Measurements from ENCODE around the gene PLEKHG5.

PLEKHG5 gene

DNA sequence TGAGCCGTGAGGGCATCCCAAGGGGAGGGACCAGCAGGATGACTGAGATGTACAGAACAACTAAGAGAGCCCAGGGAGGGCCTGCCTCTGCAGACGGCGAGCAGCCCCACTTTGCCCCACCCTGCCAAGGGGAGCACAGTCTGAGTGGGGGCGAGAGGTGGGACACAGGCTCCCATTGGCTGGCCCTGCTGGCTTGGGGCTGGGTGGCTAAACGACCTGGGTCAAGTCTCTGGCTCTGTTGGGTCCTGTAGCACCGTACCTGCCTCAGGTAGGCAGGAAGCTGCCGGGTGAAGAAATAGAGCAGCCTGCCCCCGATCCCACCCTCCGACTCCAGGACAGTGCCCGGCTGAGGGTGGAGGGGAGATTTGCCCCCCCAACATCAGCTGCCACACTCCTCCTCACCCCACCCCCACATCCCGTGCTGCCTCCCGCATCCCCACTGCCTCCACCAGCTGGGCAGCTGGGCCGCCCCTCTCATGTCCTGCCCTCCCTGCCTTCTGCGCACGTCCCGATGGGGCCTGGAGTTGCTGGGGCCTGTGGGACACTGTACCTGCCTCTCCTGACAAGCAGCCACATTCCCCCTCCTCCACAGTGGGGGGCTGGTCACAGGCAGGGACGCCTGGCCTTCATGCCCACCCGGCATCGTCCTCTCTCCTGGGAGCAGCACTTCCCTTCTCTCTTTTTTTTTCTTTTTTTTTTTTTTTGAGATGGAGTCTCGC, 12.6 kb upstream of the PLEKHG5 start:
- peak overlapping the region; percentile 84 for H2BK15ac ChIP-seq (ENCODE audit: low read length)
- no CpG with 5 or more reads among the region's 20 CpGs for WGBS, 2 donors (ENCODE audit: extremely low coverage in 2 of 2, insufficient read length in 2 of 2, insufficient replicate concordance in 1 of 2)
- H3K79me1 ChIP-seq (ENCODE audit: low read depth, low read length) = no peaks in the 10 kb centered on the region
- peak overlapping the region; percentile 52 for H3K23ac ChIP-seq (ENCODE audit: low read depth, low read length, poor library complexity)
- no peaks in the 10 kb centered on the region for H3K9me3 ChIP-seq (replicated peaks in 1 of 2; ENCODE audit: control insufficient read depth in 2 of 2, insufficient read depth in 1 of 2, low read depth in 1 of 2, low read length in 2 of 2)
- peak overlapping the region; percentile 57 for H3K9ac ChIP-seq (ENCODE audit: low read depth, low read length, poor library complexity)
- peak overlapping the region; percentile 49 for H2BK5ac ChIP-seq (ENCODE audit: low read length)
- no peak overlapping the region for H3K4ac ChIP-seq (ENCODE audit: low read length)
- H3K18ac ChIP-seq (ENCODE audit: low read length) = peak overlapping the region; percentile 25
- H2BK120ac ChIP-seq (ENCODE audit: low read depth, low read length) = no peak overlapping the region
- no peak overlapping the region for H3K4me2 ChIP-seq (ENCODE audit: insufficient read depth, low read length, poor library complexity, severe bottlenecking)
- no peak overlapping the region for H4K91ac ChIP-seq (ENCODE audit: low read depth, low read length, poor library complexity)
- no peak overlapping the region for H3K4me3 ChIP-seq (ENCODE audit: low read length in 2 of 2)
- H2BK12ac ChIP-seq (ENCODE audit: low read length) = no peak overlapping the region
- H2AK5ac ChIP-seq (ENCODE audit: low read depth, low read length) = peak overlapping the region; percentile 86
- peaks cover 4 to 26% of the 10 kb centered on the region in 2 donors for H3K4me1 ChIP-seq (ENCODE audit: control insufficient read depth in 2 of 2, insufficient read depth in 1 of 2, low read depth in 1 of 2, low read length in 2 of 2)
- peaks cover 0 to 26% (median 0%) of the 10 kb centered on the region in 3 experiments for H3K27me3 ChIP-seq (ENCODE audit: control insufficient read depth in 3 of 3, insufficient read depth in 3 of 3, low read depth in 1 of 3, low read length in 3 of 3)
- H3K14ac ChIP-seq (ENCODE audit: low read length) = peak overlapping the region; percentile 33
- H3K36me3 ChIP-seq (replicated peaks in 1 of 2; ENCODE audit: control insufficient read depth in 2 of 2, insufficient read depth in 2 of 2, low read length in 2 of 2) = no peaks in the 10 kb centered on the region
- H2AFZ ChIP-seq (ENCODE audit: low read length) = no peak overlapping the region
- no peak for DNase-seq (ENCODE audit: low spot score)
- peak overlapping the region; percentile 10 for H4K8ac ChIP-seq (ENCODE audit: low read depth, low read length)
- no peak overlapping the region for H3K27ac ChIP-seq (replicated peaks; ENCODE audit: low read length)

DNA sequence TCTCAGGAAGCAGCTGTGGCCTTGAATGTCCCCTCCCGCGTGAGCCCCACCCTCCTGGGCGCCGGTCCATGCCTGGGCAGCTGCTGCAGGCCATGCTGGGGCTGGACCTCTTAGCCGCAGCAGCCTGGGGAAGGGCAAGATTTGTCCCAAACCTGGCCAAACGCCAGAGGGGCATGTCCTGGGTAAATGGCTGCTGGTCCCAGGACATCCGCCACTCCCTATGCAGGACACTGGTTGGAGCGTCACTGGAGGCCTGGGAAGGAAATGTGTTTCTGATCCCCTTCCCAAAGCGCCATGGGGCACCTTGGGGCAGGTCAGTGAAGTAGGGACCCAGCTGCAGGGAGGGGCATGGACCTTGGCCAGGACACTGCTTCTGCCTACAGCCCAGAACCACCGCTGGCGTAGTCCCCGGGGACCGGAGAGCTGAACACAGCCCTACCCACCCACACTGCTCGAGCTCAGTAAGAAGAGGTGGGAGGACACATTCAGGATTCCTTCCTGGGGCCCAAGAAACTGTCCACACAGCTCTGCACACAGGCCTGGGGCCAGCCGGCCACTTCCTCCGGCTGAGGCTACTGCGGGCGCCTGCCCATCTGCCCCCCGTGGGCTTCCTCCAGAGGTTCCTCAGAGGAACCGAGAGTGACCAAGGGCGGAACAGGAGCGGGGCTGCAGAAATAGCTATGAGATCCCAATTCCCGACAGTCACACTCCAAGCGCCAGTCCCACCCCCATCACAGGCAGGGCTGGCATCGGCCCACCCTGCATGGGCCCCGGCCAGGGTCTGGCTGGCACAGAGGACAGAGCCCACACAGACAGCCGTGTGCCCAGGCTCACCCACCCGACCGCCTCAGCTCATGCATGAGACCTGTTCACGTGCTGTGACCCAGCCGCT, 10.8 kb upstream of the PLEKHG5 start:
- Histone ChIP-seq H3K27ac (replicated peaks; ENCODE audit: low read length) (no peak overlapping the region), H4K91ac (ENCODE audit: low read depth, low read length, poor library complexity) (no peak overlapping the region), H3K9me3 (replicated peaks in 1 of 2; ENCODE audit: control insufficient read depth in 2 of 2, insufficient read depth in 1 of 2, low read depth in 1 of 2, low read length in 2 of 2) (no peaks in the 10 kb centered on the region), H3K36me3 (replicated peaks in 1 of 2; ENCODE audit: control insufficient read depth in 2 of 2, insufficient read depth in 2 of 2, low read length in 2 of 2) (no peaks in the 10 kb centered on the region), H2BK5ac (ENCODE audit: low read length) (peak overlapping the region; percentile 75), H2AK5ac (ENCODE audit: low read depth, low read length) (peak overlapping the region; percentile 62), H2AFZ (ENCODE audit: low read length) (no peak overlapping the region), H3K18ac (ENCODE audit: low read length) (peak overlapping the region; percentile 77), H3K4me3 (ENCODE audit: low read length in 2 of 2) (no peak overlapping the region), H3K4me2 (ENCODE audit: insufficient read depth, low read length, poor library complexity, severe bottlenecking) (no peak overlapping the region), H3K4me1 (ENCODE audit: control insufficient read depth in 2 of 2, insufficient read depth in 1 of 2, low read depth in 1 of 2, low read length in 2 of 2) (peaks cover 13 to 40% of the 10 kb centered on the region in 2 donors), H3K4ac (ENCODE audit: low read length) (no peak overlapping the region), H3K23ac (ENCODE audit: low read depth, low read length, poor library complexity) (peak overlapping the region; percentile 94), H3K9ac (ENCODE audit: low read depth, low read length, poor library complexity) (no peak overlapping the region), H2BK12ac (ENCODE audit: low read length) (peak overlapping the region; percentile 76), H3K14ac (ENCODE audit: low read length) (peak overlapping the region; percentile 42), H2BK120ac (ENCODE audit: low read depth, low read length) (no peak overlapping the region), H2BK15ac (ENCODE audit: low read length) (peak overlapping the region; percentile 45), H3K79me1 (ENCODE audit: low read depth, low read length) (no peaks in the 10 kb centered on the region), H4K8ac (ENCODE audit: low read depth, low read length) (no peak overlapping the region), H3K27me3 (ENCODE audit: control insufficient read depth in 3 of 3, insufficient read depth in 3 of 3, low read depth in 1 of 3, low read length in 3 of 3) (peaks cover 0 to 21% (median 3%) of the 10 kb centered on the region in 3 experiments)
- DNase-seq (ENCODE audit: low spot score) = no peak
- WGBS, 2 donors (ENCODE audit: extremely low coverage in 2 of 2, insufficient read length in 2 of 2, insufficient replicate concordance in 1 of 2) = no CpG with 5 or more reads among the region's 31 CpGs

DNA sequence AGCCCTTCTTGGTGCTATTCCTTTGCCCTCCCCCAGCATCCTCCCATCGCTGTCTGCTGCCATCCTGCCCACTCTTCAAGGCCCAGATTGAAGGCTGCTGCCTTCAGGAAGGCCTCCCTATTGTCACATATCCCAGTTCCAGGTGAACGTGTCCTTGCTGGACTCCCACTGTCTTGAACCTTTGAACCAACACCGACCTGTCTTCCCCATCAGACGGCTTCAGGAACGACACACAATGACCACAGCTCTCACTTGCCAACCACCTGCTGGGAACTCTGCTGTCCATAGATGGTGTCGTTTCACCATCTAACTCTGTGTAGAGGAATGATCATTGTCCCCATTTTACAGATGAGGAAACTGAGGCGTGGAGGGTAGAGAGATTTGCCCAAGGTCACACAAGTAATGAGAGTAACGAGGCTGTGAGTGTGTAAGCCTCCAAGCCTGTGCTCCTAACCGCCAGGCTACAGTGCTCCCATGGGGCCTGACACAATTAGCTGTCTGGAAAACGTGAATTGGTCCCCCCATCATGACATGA, 9.9 kb upstream of the PLEKHG5 start:
- Histone ChIP-seq H3K36me3 (replicated peaks in 1 of 2; ENCODE audit: control insufficient read depth in 2 of 2, insufficient read depth in 2 of 2, low read length in 2 of 2) (no peaks in the 10 kb centered on the region), H3K18ac (ENCODE audit: low read length) (no peak overlapping the region), H2AK5ac (ENCODE audit: low read depth, low read length) (peak overlapping the region; percentile 56), H3K27me3 (ENCODE audit: control insufficient read depth in 3 of 3, insufficient read depth in 3 of 3, low read depth in 1 of 3, low read length in 3 of 3) (peaks cover 0 to 21% (median 8%) of the 10 kb centered on the region in 3 experiments), H3K4me1 (ENCODE audit: control insufficient read depth in 2 of 2, insufficient read depth in 1 of 2, low read depth in 1 of 2, low read length in 2 of 2) (peaks cover 13 to 38% of the 10 kb centered on the region in 2 donors), H2BK15ac (ENCODE audit: low read length) (no peak overlapping the region), H3K4me2 (ENCODE audit: insufficient read depth, low read length, poor library complexity, severe bottlenecking) (no peak overlapping the region), H2BK5ac (ENCODE audit: low read length) (peak overlapping the region; percentile 75), H3K79me1 (ENCODE audit: low read depth, low read length) (no peaks in the 10 kb centered on the region), H3K4ac (ENCODE audit: low read length) (no peak overlapping the region), H2BK120ac (ENCODE audit: low read depth, low read length) (no peak overlapping the region), H3K9me3 (replicated peaks in 1 of 2; ENCODE audit: control insufficient read depth in 2 of 2, insufficient read depth in 1 of 2, low read depth in 1 of 2, low read length in 2 of 2) (no peaks in the 10 kb centered on the region), H2BK12ac (ENCODE audit: low read length) (no peak overlapping the region), H4K91ac (ENCODE audit: low read depth, low read length, poor library complexity) (no peak overlapping the region), H3K4me3 (ENCODE audit: low read length in 2 of 2) (no peak overlapping the region), H2AFZ (ENCODE audit: low read length) (no peak overlapping the region), H3K14ac (ENCODE audit: low read length) (no peak overlapping the region), H4K8ac (ENCODE audit: low read depth, low read length) (no peak overlapping the region), H3K9ac (ENCODE audit: low read depth, low read length, poor library complexity) (no peak overlapping the region), H3K23ac (ENCODE audit: low read depth, low read length, poor library complexity) (peak overlapping the region; percentile 16), H3K27ac (replicated peaks; ENCODE audit: low read length) (no peak overlapping the region)
- no CpG with 5 or more reads among the region's 10 CpGs for WGBS, 2 donors (ENCODE audit: extremely low coverage in 2 of 2, insufficient read length in 2 of 2, insufficient replicate concordance in 1 of 2)
- no peak for DNase-seq (ENCODE audit: low spot score)

Measured in neuronal stem cell (in vitro differentiated cells).